ENCODE measurements around the gene LRRC8A.

Gene LRRC8A

DNA sequence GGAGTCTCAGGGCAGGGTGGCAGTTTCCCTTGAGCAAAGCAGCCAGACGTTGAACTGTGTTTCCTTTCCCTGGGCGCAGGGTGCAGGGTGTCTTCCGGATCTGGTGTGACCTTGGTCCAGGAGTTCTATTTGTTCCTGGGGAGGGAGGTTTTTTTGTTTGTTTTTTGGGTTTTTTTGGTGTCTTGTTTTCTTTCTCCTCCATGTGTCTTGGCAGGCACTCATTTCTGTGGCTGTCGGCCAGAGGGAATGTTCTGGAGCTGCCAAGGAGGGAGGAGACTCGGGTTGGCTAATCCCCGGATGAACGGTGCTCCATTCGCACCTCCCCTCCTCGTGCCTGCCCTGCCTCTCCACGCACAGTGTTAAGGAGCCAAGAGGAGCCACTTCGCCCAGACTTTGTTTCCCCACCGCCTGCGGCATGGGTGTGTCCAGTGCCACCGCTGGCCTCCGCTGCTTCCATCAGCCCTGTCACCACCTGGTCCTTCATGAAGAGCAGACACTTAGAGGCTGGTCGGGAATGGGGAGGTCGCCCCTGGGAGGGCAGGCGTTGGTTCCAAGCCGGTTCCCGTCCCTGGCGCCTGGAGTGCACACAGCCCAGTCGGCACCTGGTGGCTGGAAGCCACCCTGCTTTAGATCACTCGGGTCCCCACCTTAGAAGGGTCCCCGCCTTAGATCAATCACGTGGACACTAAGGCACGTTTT, 35.4 kb downstream of the LRRC8A start:
- peak overlapping the region in 1 of 5 donors; percentile 8 for H3K9ac ChIP-seq (ENCODE audit: low read length in 5 of 5)
- H3K27me3 ChIP-seq (ENCODE audit: control insufficient read depth in 5 of 5, insufficient read depth in 4 of 5, low read length in 5 of 5) = no peaks in the 10 kb centered on the region
- H3K9me3 ChIP-seq (ENCODE audit: control insufficient read depth in 5 of 5, low read length in 5 of 5) = no peaks in the 10 kb centered on the region
- peak overlapping the region; percentile 95 for H3K27ac ChIP-seq (ENCODE audit: low read depth, low read length)
- peaks cover 27 to 82% (median 73%) of the 10 kb centered on the region in 5 donors for H3K4me1 ChIP-seq (ENCODE audit: control insufficient read depth in 5 of 5, insufficient read depth in 5 of 5, low read length in 5 of 5)
- H3K36me3 ChIP-seq (ENCODE audit: control insufficient read depth in 5 of 5, insufficient read depth in 5 of 5, low read length in 5 of 5) = peaks cover 0 to 26% (median 10%) of the 10 kb centered on the region in 5 donors
- H3K4me3 ChIP-seq (ENCODE audit: low read depth in 1 of 5, low read length in 5 of 5) = no peak overlapping the region

DNA sequence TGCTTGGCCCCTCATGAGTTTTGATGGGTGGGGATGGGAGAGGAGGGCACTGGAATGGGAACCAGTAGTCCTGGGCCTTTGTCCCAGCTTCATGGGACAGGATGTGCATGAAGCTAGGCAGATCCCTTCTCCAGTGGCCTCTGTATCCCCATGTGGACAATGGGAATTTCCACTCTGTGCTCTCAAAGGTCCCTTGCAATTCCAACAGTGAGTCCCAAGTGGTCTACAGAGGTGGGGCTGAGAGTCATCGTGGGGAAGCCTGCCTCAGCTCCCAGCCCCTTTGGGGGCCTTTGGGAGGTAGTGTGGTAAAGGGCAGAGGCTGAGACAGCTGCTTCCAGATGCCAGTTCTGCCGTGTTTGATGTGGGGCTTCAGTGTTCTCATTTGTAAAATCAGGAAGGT, 37.0 kb downstream of the LRRC8A start:
- Histone ChIP-seq H3K36me3 (ENCODE audit: control insufficient read depth in 5 of 5, insufficient read depth in 5 of 5, low read length in 5 of 5) (peaks cover 0 to 26% (median 10%) of the 10 kb centered on the region in 5 donors), H3K27me3 (ENCODE audit: control insufficient read depth in 5 of 5, insufficient read depth in 4 of 5, low read length in 5 of 5) (no peaks in the 10 kb centered on the region), H3K9ac (ENCODE audit: low read length in 5 of 5) (peak overlapping the region in 2 of 5 donors; percentile 7 to 41), H3K9me3 (ENCODE audit: control insufficient read depth in 5 of 5, low read length in 5 of 5) (no peaks in the 10 kb centered on the region), H3K27ac (ENCODE audit: low read depth, low read length) (peak overlapping the region; percentile 37), H3K4me3 (ENCODE audit: low read depth in 1 of 5, low read length in 5 of 5) (no peak overlapping the region), H3K4me1 (ENCODE audit: control insufficient read depth in 5 of 5, insufficient read depth in 5 of 5, low read length in 5 of 5) (peaks cover 21 to 71% (median 67%) of the 10 kb centered on the region in 5 donors)

DNA sequence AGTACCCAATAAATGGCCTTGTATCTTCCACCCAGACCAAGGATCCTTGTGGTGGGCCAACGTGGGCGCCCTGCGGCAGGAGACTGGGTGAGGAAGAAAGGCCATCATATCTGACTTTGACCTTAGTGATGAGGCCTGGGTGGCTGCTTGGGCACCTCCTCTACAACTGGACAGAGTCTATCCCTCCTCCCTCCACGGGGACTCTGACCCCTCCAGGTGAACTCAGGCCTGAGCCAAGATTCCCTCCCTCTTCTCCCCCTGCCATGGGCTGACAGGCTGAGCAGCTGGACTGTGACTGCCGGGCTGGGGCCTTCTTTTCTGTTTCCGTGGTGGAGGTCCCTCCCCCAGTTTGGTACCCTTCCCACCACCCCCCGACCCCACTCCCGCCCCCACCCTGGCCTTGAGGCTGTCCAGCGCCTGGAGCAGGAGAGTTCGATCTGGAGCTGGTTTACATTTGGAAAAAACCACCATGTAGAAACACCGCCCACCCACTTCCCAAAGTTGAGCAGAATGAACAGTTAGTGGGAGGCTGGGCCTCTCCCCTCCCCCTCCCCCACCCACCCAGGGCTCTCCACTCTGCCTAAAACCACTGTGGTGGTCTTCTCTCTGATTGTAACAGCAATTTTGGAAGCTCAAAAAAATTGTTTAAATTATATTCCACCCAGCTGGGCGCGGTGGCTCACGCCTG, 37.6 kb downstream of the LRRC8A start:
- no peaks in the 10 kb centered on the region for H3K27me3 ChIP-seq (ENCODE audit: control insufficient read depth in 5 of 5, insufficient read depth in 4 of 5, low read length in 5 of 5)
- peaks cover 0 to 22% (median 10%) of the 10 kb centered on the region in 5 donors for H3K36me3 ChIP-seq (ENCODE audit: control insufficient read depth in 5 of 5, insufficient read depth in 5 of 5, low read length in 5 of 5)
- peak overlapping the region in 2 of 5 donors; percentile 7 to 41 for H3K9ac ChIP-seq (ENCODE audit: low read length in 5 of 5)
- peak overlapping the region; percentile 37 for H3K27ac ChIP-seq (ENCODE audit: low read depth, low read length)
- no peak overlapping the region for H3K4me3 ChIP-seq (ENCODE audit: low read depth in 1 of 5, low read length in 5 of 5)
- H3K9me3 ChIP-seq (ENCODE audit: control insufficient read depth in 5 of 5, low read length in 5 of 5) = no peaks in the 10 kb centered on the region
- H3K4me1 ChIP-seq (ENCODE audit: control insufficient read depth in 5 of 5, insufficient read depth in 5 of 5, low read length in 5 of 5) = peaks cover 18 to 64% (median 61%) of the 10 kb centered on the region in 5 donors

DNA sequence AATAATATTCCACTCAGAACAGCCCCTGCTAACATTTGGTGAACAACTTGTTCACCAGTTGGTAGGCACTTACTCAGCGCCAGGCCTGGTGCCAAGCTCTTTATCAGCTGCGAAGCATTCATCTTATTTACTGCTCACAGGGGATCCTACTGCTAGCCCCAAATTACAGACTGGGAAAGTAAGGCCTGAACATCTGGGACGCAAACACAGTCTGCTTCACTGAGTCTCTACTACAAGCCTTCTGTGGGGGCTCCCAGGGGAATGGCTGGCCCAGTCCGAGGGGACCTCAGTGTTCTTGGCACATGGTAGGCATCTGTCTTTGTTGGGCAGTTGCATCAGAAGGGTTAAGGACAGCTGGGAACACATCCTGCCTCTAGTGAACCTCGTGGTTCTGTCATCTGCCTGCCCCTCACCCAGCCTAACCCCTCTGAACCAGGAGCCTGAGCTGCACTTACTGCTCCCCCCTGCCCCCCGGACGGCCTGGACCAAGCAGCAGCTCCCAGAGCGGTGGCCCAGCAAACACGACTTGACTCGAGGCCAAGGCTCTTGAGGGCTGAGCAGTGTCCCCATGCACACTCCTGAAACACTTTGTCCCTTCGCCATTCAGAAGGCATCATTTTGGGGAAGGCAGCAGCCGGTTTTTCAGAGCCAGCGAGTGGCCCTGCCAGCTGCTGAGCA, 38.6 kb downstream of the LRRC8A start, which contains the start of gene PHYHD1:
TSS of gene PHYHD1 (plus strand) at position 602 of the 678 bp plus-strand sequence. CDS start 1,342 bp downstream, outside the sequence.
- Histone ChIP-seq H3K4me1 (ENCODE audit: control insufficient read depth in 5 of 5, insufficient read depth in 5 of 5, low read length in 5 of 5) (peaks cover 17 to 61% (median 56%) of the 10 kb centered on the region in 5 donors), H3K9ac (ENCODE audit: low read length in 5 of 5) (peak within 1 kb of the TSS; percentile 41 to 74 (median 66))

DNA sequence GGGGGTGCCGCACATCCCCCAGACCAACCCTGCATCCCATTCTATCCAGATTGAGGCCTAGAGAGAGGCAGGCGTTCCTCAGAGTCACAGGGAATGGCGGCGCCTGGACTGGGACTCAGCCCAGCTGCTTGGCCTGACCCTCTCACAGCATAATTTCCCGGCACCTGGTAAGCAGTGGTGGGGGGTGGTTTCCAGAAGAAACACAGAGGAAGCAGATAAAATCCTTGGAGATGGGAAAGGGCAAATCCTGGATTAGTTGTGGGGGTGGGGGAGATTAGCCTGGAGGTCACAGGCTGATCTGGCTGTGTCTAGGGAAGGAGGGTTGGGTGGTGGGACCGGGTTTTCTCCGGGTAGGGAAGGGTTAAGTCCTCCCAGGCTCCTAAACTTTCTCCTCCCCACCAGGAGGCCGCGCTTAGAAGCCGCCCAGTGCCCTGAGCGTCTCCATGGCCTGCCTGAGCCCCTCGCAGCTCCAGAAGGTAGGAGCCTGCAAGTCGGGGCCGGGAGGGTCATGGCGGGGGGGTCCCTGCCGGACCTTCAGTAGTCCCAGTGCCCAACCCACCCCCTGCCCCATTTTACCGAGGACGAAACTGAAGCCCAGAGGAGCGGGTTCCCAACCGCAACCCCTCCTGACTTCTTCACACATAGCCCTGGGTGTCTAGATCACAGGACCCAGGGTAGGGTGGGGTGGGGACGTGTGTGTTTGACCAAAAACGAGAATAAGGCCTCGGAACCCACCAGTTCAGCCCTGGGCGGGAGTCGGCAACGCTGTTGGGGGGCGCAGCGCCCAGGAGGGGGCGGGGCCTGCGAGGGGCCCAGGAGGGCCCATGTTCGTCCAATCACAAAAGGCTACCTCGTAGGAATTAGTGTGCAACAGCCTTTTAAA, 40.2 kb downstream of the LRRC8A start:
- Histone ChIP-seq H3K27ac (ENCODE audit: low read depth, low read length) (peak overlapping the region; percentile 56), H3K9ac (ENCODE audit: low read length in 5 of 5) (peak overlapping the region; percentile 41 to 77 (median 68)), H3K4me1 (ENCODE audit: control insufficient read depth in 5 of 5, insufficient read depth in 5 of 5, low read length in 5 of 5) (peaks cover 8 to 45% (median 40%) of the 10 kb centered on the region in 5 donors), H3K36me3 (ENCODE audit: control insufficient read depth in 5 of 5, insufficient read depth in 5 of 5, low read length in 5 of 5) (peaks cover 0 to 11% (median 9%) of the 10 kb centered on the region in 5 donors), H3K4me3 (ENCODE audit: low read depth in 1 of 5, low read length in 5 of 5) (peak overlapping the region; percentile 57 to 74 (median 63)), H3K9me3 (ENCODE audit: control insufficient read depth in 5 of 5, low read length in 5 of 5) (no peaks in the 10 kb centered on the region), H3K27me3 (ENCODE audit: control insufficient read depth in 5 of 5, insufficient read depth in 4 of 5, low read length in 5 of 5) (no peaks in the 10 kb centered on the region)

More for the DNA sequence above, 38.6 kb downstream of the LRRC8A start, which contains the start of gene PHYHD1:
- Histone ChIP-seq H3K9me3 (ENCODE audit: control insufficient read depth in 5 of 5, low read length in 5 of 5) (no peaks in the 10 kb centered on the region), H3K4me3 (ENCODE audit: low read depth in 1 of 5, low read length in 5 of 5) (peak within 1 kb of the TSS; percentile 57 to 74 (median 63)), H3K27ac (ENCODE audit: low read depth, low read length) (peak within 1 kb of the TSS; percentile 76), H3K27me3 (ENCODE audit: control insufficient read depth in 5 of 5, insufficient read depth in 4 of 5, low read length in 5 of 5) (no peaks in the 10 kb centered on the region), H3K36me3 (ENCODE audit: control insufficient read depth in 5 of 5, insufficient read depth in 5 of 5, low read length in 5 of 5) (peaks cover 0 to 20% (median 10%) of the 10 kb centered on the region in 5 donors)

DNA sequence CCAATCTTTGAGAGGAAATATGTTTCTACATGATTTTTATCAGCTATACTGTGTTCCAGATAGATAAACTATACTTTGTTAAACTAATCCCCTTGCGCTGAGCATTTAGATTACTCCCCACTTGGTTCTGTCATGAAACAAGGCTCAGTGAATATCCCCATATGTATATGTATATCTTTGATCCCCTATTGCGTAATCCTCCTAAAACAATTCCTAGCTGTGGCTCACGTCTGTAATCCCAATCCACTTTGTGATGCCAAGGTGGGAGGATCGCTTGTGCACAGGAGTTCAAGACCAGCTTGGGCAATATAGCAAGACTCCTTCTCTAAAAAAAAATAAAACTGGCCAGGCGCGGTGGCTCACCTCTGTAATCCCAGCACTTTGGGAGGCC, 41.6 kb downstream of the LRRC8A start:
- Histone ChIP-seq H3K27me3 (ENCODE audit: control insufficient read depth in 5 of 5, insufficient read depth in 4 of 5, low read length in 5 of 5) (no peaks in the 10 kb centered on the region), H3K4me1 (ENCODE audit: control insufficient read depth in 5 of 5, insufficient read depth in 5 of 5, low read length in 5 of 5) (peaks cover 9 to 40% (median 38%) of the 10 kb centered on the region in 5 donors), H3K4me3 (ENCODE audit: low read depth in 1 of 5, low read length in 5 of 5) (no peak overlapping the region), H3K36me3 (ENCODE audit: control insufficient read depth in 5 of 5, insufficient read depth in 5 of 5, low read length in 5 of 5) (peaks cover 0 to 5% (median 2%) of the 10 kb centered on the region in 5 donors), H3K9me3 (ENCODE audit: control insufficient read depth in 5 of 5, low read length in 5 of 5) (no peaks in the 10 kb centered on the region), H3K9ac (ENCODE audit: low read length in 5 of 5) (no peak overlapping the region), H3K27ac (ENCODE audit: low read depth, low read length) (no peak overlapping the region)

DNA sequence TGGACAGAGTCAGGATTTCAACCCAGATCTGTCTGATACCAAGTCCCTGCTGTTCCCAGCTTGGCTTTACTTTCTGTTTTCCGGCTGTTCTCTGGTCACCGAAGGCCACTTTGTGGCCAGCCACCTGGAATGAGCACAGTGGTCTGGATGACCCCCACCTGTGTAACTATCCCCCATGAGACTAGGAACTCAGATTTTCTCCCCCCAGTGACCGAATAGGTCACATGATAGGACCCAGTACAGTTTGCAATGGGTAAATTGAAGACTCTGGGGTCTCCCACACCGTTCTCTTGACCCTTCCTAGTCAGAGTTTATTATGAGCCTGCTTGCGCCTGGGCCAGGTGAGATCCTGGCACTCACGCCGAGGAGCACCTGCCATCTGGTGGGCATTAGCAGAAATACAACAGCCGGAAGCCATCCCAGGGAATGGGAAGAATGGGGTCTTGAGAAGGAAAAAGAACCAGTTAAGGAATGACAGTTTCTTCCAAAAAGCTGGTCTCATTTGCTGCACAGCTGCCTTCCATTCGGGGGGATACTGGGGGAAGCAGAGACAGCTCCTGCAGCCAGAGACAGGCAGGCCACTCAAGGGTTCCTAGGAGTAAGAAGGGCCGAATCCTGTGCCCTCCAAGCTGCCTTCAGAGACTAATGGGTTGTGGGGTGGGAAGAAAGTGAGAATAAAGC, 45.9 kb downstream of the LRRC8A start:
- Histone ChIP-seq H3K4me3 (ENCODE audit: low read depth in 1 of 5, low read length in 5 of 5) (no peak overlapping the region), H3K27ac (ENCODE audit: low read depth, low read length) (no peak overlapping the region), H3K9ac (ENCODE audit: low read length in 5 of 5) (no peak overlapping the region), H3K36me3 (ENCODE audit: control insufficient read depth in 5 of 5, insufficient read depth in 5 of 5, low read length in 5 of 5) (peaks cover 0 to 5% (median 2%) of the 10 kb centered on the region in 5 donors), H3K27me3 (ENCODE audit: control insufficient read depth in 5 of 5, insufficient read depth in 4 of 5, low read length in 5 of 5) (no peaks in the 10 kb centered on the region), H3K9me3 (ENCODE audit: control insufficient read depth in 5 of 5, low read length in 5 of 5) (no peaks in the 10 kb centered on the region), H3K4me1 (ENCODE audit: control insufficient read depth in 5 of 5, insufficient read depth in 5 of 5, low read length in 5 of 5) (peaks cover 2 to 10% (median 7%) of the 10 kb centered on the region in 5 donors)

DNA sequence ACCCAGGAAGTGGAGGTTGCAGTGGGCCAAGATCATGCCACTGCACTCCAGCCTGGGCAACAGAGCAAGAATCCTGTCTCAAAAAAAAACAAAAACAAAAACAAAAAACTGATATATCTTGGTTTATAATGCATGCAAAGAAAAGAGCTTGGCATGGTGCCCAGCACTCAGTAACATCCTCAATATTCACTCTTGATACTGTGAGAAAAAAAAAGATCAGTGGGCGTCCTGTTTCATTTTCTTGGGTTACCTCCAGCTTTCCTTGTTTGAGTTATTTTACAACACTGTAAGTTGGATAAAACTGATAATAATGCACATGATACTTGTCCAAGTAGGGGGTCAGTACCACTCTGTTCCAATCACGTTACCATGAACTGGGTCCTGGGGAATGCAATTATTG, 46.7 kb downstream of the LRRC8A start:
- peaks cover 0 to 10% (median 2%) of the 10 kb centered on the region in 5 donors for H3K4me1 ChIP-seq (ENCODE audit: control insufficient read depth in 5 of 5, insufficient read depth in 5 of 5, low read length in 5 of 5)
- no peak overlapping the region for H3K27ac ChIP-seq (ENCODE audit: low read depth, low read length)
- H3K9me3 ChIP-seq (ENCODE audit: control insufficient read depth in 5 of 5, low read length in 5 of 5) = no peaks in the 10 kb centered on the region
- H3K9ac ChIP-seq (ENCODE audit: low read length in 5 of 5) = no peak overlapping the region
- H3K36me3 ChIP-seq (ENCODE audit: control insufficient read depth in 5 of 5, insufficient read depth in 5 of 5, low read length in 5 of 5) = peaks cover 0 to 7% (median 2%) of the 10 kb centered on the region in 5 donors
- H3K27me3 ChIP-seq (ENCODE audit: control insufficient read depth in 5 of 5, insufficient read depth in 4 of 5, low read length in 5 of 5) = no peaks in the 10 kb centered on the region
- no peak overlapping the region for H3K4me3 ChIP-seq (ENCODE audit: low read depth in 1 of 5, low read length in 5 of 5)

DNA sequence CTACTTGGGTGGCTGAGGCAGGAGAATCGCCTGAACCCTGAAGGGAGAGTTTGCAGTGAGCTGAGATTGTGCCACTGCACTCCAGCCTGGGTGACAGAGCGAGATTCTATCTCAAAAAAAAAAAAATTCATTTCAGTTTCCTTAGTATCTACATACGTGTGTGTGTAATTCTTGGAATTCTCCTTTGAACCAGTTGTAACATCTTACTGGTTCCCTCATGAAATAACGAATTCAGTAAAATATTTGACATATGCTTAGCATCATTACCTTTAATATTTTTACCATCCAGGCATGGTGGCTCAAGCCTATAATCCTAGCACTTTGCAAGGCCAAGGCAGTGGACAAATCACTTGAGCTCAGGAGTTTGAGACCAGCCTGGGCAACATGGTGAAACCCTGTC, 47.6 kb downstream of the LRRC8A start:
- no peak overlapping the region for H3K9ac ChIP-seq (ENCODE audit: low read length in 5 of 5)

More for the DNA sequence above, 47.6 kb downstream of the LRRC8A start:
- Histone ChIP-seq H3K27me3 (ENCODE audit: control insufficient read depth in 5 of 5, insufficient read depth in 4 of 5, low read length in 5 of 5) (no peaks in the 10 kb centered on the region), H3K27ac (ENCODE audit: low read depth, low read length) (no peak overlapping the region), H3K4me1 (ENCODE audit: control insufficient read depth in 5 of 5, insufficient read depth in 5 of 5, low read length in 5 of 5) (peaks cover 0 to 10% (median 2%) of the 10 kb centered on the region in 5 donors), H3K9me3 (ENCODE audit: control insufficient read depth in 5 of 5, low read length in 5 of 5) (no peaks in the 10 kb centered on the region), H3K36me3 (ENCODE audit: control insufficient read depth in 5 of 5, insufficient read depth in 5 of 5, low read length in 5 of 5) (peaks cover 0 to 10% (median 2%) of the 10 kb centered on the region in 5 donors), H3K4me3 (ENCODE audit: low read depth in 1 of 5, low read length in 5 of 5) (no peak overlapping the region)
